Ovary (tissue), 3 donors: ENCODE results near the gene ALDH3B1.

Experiments used
- CTCF ChIP-seq, 3 donors: fragments of 450-650 bp in 2 of 3; fragments of 200-600 bp in 1 of 3; IDR thresholded peaks; one replicate each; pipeline versions ENCODE4 v1.5.1 to v1.8.0; 2016 to 2022; ENCODE audit warnings: antibody characterized with exemption in 3 of 3, mild to moderate bottlenecking in 1 of 3
- EP300 ChIP-seq: sonication (generic); formaldehyde crosslinking; IDR thresholded peaks from one replicate; pipeline ENCODE4 v1.6.1; 2017; ENCODE audit warnings: antibody characterized with exemption
- POLR2A ChIP-seq: fragments of 450-650 bp; IDR thresholded peaks from one replicate; pipeline ENCODE4 v1.6.1; 2017; ENCODE audit warnings: antibody characterized with exemption, mild to moderate bottlenecking, moderate library complexity
- donor health status: DM: no; HTN: no; CAD: no.

DNA sequence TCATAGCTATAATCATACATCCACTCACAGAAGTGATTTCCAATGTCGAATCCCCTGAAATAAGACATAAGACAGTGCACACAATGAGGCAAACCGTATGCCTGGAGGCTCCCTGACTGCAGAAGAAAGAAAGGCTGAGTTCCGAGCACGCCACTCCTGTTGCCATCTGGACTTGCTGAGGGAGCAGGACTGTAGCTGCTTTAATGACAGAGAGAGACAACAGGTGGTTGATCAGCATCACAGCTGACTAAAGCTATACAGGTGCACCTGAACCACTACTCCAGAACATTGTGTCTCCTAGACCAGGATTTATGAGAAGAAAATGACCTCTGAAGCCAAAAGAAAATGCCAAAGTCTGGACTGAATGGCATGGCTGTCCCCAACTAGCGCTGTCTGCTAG lies 55.7 kb downstream of the ALDH3B1 start:
- TF ChIP-seq CTCF (IDR thresholded peaks at IDR 0.05), result no peak
- no peak for TF ChIP-seq POLR2A
- TF ChIP-seq EP300, result no peak
